GM18519 (cell line): Measurements from ENCODE around the gene LSS.
"Not testable (repeated sequence)": the region's sequence is repeated elsewhere in the genome, so short reads cannot be mapped to it uniquely, and the experiment has no call there.

Experiments used
- ATAC-seq: cut with Tn5 transposase; IDR thresholded peaks from one replicate; pipeline ENCODE4 v1.9.1; 2021; ENCODE audit warnings: mild to moderate bottlenecking, moderate library complexity; ENCODE audit not compliant: unreplicated experiment, low FRiP score

The LSS gene

DNA sequence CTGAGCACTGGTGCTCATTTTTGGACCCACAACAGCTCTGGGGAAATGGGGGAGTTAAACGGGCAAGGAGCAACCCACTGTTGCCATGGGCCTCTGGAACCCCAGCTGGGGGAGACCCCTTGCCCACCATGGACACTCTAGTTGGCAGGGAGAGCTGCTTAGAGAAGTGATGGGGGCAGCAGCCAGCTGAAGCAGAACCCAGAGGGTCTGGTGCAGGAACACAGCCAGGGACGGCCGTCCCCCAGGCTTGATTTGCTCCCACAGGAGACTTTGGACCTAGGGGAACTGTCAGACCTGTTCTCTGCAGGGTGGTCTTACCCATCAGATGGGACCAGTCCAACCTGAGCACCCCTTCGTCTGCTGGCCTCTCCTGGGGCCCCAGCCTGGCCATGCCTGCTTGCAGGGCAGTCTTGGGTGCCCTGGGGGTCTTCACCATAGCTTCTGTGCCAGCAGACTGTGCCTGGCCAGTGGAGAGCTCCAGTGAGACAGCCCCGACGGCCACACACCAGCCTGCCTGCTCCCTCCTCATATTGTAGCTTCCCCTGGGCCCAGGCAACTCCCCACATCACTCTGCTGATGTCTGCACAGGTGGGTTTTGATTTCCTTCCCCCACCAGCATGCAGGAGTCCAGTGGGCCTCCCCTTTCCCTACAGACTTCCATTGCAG lies 55.6 kb downstream of the LSS start:
- ATAC-seq, result no peak

DNA sequence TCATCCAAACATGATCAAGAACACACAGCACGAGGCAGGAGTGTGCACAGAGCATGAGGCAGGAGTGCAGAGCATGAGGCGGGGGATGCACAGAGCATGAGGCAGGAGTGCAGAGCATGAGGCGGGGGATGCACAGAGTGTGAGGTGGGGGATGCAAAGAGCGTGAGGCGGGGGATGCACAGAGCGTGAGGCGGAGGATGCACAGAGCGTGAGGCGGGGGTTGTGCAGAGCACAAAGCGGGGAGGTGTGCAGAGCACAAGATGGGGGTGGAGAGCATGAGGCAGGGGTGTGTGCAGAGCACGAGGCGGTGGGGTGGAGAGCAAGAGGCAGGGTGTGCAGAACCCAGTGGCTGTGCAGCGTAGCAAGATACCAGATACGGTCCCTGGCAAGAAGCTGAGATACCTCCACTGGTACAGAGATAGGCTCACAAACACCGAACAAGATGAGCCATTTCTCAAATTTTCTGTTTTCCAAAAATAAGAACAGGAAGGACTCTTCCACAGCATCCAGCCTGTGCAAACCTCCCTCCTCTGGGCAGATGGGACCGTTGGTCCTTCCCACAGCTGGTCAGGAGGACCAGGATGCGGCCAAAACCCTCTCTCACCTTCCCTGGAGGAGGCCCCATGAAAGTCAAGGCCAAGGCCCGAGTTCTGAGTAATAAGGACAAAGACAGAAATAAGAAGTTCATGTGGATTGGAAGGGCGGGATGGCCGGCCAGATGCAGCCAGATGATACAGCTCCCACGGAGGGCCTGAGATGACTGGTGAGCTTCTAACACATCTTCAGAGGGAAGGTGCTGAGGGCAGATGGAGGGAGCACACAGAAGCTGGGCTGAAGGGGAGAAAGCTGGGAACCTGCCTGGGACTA lies 56.3 kb downstream of the LSS start:
- no peak for ATAC-seq

DNA sequence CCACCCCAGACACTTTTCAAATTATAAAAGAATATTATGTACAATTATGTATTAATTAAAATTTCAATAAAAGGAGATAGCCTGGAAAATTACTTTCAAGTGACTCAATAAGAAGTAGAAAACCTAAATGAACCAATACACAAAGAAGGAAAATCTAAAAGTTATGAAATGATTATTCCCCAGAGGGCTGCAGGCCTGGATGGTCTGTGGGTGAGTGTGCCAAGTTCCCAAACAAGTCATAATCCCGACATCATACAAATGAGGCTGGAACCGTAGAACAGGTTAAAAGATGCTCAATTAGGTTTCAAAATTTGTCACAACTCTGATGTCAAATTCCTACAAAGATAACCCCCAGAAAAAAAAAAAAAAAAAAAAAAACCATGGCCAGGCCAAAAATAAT lies 57.0 kb downstream of the LSS start:
- no peak for ATAC-seq

DNA sequence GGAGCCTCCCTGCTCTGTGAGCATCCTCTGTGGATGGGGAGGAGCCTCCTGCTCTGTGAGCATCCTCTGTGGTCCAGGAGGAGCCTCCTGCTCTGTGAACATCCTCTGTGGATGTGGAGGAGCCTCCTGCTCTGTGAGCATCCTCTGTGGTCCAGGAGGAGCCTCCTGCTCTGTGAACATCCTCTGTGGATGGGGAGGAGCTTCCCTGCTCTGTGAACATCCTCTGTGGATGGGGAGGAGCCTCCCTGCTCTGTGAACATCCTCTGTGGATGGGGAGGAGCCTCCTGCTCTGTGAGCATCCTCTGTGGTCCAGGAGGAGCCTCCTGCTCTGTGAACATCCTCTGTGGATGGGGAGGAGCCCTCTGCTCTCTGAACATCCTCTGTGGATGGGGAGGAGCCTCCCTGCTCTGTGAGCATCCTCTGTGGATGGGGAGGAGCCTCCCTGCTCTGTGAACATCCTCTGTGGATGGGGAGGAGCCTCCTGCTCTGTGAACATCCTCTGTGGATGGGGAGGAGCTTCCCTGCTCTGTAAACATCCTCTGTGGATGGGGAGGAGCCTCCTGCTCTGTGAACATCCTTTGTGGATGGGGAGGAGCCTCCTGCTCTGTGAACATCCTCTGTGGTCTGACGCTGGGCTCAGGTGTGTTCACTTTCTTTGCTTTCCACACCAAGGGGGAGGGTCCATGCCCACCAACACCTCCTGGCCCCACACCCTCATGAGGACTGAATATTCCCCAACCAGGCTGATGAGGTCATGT lies 58.0 kb downstream of the LSS start:
- ATAC-seq, result not testable (repeated sequence)

DNA sequence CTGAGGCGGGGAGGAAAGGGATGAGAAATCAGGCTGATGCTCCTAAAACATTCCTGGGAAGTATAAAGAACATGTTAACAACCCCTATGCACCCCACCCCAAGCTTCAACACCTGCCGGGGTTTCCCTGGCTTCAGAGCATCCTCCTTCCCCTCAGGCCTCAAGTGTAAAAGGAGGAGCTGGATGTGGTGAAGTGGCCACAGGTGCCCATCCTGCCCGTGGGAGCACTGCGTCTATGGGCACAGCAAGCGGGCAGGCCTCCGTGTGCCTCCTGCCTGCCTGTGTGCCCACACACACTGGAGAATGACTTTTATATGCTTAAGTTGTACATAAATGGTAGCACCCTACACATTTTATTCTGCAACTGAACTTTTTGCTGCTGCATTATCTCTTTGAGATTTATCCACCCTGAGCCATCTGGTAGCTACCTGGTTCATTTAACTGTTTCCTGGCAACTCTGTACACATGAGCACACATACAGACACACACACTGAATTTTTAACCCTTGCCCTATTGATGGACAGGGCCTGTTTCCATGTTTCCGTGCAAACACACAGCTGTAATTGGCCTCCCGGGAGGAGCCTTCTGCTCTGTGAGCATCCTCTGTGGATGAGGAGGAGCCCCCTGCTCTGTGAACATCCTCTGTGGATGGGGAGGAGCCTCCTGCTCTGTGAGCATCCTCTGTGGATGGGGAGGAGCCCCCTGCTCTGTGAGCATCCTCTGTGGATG lies 59.8 kb downstream of the LSS start:
- ATAC-seq, result no peak

DNA sequence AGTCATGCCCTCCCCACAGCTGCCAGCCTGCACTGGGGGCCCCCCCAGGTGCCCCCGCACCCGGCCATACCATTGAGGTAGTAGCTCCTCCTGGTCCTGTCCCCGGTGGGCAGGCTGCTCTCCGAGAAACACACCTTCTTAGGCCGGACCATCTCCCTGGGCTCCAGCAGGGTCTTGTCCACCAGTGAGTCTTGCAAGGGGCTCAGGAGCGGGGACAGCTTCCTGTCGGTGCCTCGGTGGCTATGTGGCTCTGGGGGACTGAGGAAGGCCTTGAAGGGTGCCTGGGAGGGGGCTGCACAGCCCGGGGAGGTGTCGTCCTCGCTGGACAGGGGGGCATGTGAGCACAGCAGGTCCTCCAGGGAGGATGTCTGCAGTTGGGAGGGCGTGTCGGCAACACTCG lies 60.3 kb downstream of the LSS start:
- no peak for ATAC-seq

DNA sequence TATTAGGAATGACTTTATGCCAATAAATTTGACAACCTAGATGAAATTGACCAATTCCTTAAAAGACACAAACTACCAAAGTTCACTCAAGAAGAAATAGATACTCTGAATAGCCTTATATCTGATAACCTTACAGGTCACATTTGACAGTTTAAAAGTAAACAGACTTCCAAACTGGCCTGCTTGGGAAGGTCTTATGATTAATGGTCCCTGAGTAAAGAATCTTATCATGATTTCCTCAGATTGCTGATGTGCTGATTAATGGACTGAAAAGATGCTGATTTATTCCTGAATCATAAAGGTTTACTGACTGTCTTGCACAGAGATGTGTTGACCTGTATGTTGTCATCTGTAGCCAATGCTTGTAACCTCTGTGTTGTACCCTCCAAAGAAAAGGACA lies 63.5 kb downstream of the LSS start:
- no peak for ATAC-seq

DNA sequence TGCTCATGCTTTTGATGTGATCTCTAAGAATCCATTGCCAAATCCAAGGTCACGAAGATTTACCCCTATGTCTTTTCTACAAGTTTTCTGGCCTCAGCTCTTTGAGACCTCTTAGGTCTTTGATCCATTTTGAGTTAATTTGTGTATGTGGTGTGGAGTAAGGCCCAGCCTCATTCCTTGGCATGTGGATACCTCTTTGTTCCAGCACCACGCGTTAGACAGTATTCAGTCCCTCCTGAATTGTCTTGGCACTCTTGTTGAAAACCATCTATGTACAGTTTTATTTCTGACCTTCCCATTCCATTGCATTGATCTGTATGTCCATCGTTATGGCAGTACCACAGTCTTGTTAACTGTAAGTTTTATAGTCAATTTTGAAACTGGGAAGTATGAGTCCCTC lies 65.2 kb downstream of the LSS start:
- ATAC-seq, result no peak

DNA sequence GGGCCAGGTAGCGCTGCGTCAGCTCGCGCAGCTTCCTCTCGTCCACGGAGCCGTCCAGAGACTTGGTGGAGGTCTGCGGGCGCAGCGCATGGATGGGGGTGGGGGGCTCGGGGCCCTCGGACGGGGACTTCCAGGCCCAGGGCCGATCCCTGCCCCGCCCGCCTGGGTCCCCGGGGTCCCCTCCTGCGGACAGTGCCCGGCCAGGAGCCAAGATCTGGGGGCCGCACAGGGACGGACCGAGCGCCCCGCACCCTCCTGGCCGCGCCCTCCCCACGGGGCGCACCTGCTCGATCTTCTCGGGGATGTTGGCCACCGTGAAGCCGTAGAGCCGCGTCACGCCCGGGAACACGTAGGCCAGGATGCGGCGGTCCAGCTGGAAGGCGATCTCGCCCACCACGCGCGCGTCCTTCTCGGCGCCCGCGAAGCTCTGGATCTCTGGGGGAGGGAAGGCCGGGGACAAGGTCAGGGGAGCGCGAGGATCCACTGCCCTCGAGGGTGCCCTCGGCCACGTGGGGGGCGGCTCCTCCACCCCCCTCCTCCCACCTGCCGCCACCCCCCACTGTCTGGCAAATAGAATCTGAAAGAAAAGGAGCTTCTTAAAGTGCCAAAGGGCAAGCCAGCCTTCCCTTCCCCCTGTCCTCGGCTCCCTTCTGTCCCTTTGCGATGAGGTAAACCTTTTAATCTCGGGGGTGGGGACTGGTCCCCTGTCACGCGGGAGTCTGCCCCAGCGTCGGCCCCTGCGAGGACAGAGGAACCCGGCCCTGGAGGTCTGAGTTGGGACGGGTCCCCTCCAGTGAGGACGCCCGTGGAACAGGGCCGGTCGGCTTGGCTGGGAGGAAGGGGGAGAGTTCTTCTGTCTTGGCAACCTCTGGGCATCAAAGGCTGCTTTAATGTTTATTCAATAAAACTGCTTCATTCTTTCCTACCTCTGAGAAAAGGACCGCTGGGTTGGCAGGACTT lies 66.7 kb downstream of the LSS start:
- ATAC-seq, result no peak

DNA sequence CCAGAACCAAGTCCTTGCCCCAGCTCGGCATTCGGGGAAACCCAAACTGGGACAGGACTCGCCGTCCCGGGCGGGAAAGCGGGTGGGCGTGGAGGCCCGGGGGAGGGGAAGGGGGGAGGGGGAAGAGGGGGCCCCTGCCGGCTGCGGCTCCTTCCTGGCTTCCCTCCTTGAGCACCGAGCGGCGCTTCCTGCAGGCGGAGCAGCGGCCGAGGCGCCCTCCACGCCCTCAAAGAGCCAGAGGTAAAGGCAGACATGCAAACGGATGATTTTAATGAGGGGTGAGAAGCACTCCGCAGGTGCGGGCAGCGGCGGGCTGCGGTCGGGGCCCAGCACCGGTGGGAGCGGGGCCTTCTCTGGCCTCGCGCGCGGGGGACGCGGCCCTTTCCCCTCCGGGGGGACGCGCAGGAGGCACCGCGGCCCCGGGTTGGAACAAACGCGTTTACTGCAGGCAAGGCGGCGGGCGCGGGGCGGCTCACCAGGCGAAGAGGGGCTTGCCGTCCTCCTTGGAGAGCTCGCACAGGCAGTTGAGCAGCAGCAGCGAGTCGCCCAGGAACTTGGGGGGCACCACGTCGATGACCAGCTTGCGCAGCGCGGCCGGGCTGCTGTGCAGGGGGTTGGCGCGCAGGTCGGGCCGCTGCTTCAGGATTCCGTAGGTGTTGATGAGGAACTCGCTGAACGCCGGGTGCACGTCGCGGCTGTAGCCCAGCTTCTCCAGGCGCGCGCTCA lies 67.5 kb downstream of the LSS start:
- no peak for ATAC-seq

DNA sequence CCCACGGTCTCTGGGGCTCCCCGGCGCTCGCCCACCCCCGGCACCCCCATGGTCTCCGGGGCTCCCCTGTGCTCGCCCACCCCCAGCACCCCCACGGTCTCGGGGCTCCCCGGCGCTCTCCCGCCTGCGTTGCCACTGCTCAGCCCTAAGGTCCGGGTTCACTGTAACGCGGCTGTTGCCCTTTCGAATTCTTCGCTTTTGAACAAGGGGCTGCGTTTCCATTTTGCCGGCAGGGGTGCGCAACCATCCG lies 68.0 kb downstream of the LSS start:
- ATAC-seq, result no peak

DNA sequence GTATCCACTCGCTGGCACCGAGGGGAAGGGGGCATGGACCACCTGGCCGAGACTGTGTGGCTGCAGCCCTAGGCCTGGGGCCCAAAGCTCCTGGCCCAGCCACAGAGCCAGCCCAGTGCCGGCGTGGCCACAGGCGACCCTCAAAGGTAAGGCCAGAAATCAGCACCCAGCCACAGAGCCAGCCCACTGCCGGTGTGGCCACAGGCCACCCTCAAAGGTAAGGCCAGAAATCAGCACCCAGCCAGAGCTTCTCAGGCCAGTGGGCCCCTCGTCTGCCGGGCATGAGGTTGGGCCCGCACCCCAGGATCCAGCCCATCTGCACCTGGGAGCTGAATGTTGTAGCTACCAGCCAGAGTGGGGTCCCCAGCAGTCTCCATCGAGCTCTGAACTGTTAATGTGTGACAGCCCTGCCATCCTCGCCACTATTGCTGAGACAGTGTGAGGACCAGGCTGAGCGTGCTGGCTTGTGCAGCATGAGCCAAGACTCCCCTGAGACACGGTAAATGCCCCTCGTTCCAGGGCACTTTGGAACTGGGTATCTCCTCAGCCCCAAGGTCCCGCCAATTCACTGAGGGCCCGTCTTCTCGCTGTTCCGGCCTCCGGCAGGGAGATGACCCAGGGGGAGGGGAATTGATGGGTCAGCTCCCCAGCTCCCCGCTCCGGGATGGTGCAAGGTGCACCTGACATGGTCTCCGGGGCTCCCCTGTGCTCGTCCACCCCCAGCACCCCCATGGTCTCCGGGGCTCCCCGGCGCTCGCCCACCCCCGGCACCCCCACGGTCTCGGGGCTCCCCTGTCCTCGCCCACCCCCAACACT lies 68.5 kb downstream of the LSS start:
- no peak for ATAC-seq

DNA sequence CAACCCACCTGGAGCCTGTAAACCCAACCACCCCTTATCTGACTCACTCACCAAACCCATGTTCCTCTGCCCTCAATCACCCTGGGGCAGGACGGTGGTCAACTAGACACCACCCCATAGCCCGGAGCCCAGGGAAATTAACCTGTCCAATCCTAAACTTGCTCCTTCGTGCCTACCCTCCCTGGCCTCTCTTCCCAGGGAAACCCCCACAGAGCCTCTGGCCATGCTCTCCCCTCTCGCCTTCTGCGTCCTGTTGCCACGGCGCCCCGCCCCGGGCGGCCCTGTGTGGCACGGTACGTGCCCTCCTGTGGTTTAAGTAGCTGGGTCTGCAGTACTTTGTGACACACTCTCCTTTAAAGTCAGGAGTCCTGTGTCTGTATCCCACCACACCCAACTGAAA lies 69.2 kb downstream of the LSS start:
- ATAC-seq, result no peak

DNA sequence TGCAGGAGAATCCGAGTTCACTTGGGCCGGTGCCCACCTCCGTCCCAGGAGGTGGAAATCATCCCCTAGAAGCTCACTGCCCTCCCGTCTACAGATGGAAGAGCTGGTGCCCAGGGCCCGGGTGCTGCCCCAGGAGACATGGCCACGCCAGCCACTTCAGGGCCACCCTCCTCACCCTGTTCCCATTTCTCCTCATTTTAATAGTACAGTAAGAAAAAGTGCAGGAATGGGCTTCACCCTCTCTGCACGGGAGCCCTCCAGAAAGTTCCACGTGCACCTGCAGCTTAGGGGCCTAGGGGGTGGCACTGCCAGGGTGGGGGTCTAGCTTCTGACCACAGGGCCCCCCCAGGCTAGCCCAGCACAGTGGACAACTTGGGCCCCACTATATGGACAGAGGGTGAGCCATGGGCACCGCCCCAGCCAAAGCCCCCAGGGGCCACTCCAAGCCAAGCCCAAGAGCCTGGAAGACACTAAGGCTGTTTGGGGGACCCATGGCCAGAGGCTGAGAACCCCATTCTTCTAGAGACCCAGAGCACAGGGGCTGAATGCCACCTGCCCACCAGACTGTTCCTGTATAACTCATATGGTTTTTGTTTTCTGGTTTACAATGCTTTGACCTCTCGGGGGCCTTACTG lies 69.8 kb downstream of the LSS start:
- ATAC-seq, result no peak

DNA sequence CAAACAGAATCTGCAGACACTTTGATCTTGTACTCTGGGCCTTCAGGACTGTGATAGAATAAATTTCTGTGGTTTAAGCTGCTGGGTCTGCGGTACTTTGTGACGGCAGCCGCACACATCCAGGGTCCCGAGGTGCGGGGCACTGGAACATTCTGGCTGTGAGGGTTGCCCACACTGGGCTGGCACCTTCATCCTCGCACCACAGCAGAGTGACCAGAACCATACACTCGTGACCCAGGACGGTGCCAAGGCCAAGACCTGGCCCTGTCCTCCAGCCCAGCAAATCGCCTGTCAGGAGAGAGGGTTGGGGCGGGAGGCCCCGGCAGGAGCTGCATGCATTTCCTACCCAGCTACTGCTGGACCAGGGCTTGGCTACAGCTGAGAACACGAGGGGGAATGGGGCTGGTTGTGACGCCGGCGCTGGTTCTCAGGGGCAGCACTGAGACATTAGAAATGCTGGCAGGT lies 70.6 kb downstream of the LSS start:
- ATAC-seq, result no peak

DNA sequence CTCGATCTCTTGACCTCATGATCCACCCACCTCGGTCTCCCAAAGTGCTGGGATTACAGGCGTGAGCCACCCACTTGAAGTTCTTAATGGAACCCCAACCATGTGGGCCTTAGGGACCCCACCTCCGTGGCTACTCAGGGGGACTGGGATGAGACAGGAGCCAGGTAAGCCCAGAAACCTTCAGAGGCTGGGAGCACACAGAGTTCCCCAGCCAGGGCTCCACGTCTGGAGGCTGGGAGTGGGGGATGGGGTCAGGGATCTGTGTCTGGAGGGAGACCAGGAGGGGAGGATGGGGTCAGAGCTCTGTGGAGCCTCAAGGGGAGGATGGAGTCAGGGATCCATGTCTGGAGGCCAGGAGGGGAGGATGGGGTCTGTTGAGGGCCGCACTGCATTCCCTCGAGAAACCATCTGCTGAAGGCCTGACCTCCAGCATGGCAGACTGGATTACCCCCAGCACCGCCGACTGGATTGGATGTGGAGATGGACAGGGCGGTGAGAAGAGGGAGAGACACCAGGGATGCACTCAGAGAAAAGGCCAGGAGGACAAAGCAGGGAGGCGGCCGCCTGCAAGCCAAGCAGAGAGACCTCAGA lies 71.1 kb downstream of the LSS start:
- no peak for ATAC-seq

DNA sequence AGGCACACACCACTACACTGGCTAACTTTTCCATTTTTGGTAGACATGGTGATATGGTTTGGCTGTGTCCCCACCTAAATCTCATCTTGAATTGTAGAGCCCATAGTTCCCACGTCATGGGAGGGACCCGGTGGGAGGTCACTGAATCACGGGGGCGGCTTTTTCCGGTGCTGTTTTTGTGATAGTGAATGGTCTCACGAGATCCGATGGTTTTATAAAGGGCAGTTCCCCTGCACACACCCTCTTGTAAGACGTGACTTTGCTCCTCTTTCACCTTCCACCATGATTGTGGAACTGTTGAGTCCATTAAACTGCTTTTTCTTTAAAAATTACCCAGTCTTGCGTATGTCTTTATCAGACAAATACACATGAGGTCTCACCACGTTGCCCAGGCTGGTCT lies 71.9 kb downstream of the LSS start:
- ATAC-seq, result no peak

DNA sequence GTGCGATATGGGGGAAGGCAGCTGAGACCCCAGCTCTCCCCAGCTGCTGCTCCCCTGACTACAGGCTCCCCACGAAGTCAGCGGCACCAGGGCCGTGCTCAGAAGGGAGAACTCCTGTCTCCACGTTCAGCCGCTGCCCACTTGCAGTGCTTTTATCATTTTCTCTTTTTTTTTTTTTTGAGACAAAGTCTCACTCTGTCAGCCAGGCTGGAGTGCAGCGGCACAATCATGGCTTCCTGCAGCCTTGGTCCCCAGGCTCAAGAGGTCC lies 72.3 kb downstream of the LSS start:
- no peak for ATAC-seq
